PFSK-1 (cell line): ENCODE measurements around the gene CIPC.

Experiments
- POLR2AphosphoS5 ChIP-seq: IDR thresholded peaks from 2 replicates; pipeline ENCODE4 v1.6.1; 2012; ENCODE audit warnings: low read depth, mild to moderate bottlenecking, control low read depth, low read length, moderate library complexity
- SIN3A ChIP-seq: IDR thresholded peaks from 2 replicates; pipeline ENCODE4 v1.6.1; 2012; ENCODE audit warnings: mild to moderate bottlenecking, low read length, moderate library complexity, borderline replicate concordance; ENCODE audit not compliant: insufficient read depth
- TF ChIP-seq, protein P1 (sequence below), 2 experiments: IDR thresholded peaks; 2 replicates each; pipeline versions ENCODE4 v1.6.1 to v1.8.0; 2011 to 2012; ENCODE audit warnings: low read depth in 2 of 2, low read length in 2 of 2, control low read depth in 1 of 2, inconsistent platforms in 1 of 2, mild to moderate bottlenecking in 1 of 2, moderate library complexity in 1 of 2; ENCODE audit not compliant: insufficient read depth in 1 of 2

DNA sequence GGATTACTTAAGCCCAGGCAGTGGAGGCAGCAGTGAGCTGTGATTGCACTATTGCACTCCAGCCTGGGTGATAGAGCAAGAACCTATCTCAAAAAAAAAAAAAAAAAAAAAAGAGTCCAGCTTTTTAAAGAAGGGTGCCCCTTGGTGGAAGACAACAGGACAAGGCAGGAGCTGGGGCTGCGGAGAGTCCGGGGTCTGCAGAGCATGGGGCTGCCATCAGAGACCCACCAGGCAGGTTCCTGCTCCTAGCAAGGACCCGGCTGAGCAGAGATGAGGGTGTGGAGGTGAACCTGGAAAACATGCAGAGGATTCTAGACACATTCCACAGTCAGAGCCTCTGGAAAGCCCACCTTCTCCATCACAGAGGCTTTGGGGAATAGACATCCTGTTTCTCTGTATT, 21.0 kb upstream of the CIPC start:
- TF ChIP-seq SIN3A (no peak), POLR2AphosphoS5 (no peak)
- TF ChIP-seq, protein P1, sequence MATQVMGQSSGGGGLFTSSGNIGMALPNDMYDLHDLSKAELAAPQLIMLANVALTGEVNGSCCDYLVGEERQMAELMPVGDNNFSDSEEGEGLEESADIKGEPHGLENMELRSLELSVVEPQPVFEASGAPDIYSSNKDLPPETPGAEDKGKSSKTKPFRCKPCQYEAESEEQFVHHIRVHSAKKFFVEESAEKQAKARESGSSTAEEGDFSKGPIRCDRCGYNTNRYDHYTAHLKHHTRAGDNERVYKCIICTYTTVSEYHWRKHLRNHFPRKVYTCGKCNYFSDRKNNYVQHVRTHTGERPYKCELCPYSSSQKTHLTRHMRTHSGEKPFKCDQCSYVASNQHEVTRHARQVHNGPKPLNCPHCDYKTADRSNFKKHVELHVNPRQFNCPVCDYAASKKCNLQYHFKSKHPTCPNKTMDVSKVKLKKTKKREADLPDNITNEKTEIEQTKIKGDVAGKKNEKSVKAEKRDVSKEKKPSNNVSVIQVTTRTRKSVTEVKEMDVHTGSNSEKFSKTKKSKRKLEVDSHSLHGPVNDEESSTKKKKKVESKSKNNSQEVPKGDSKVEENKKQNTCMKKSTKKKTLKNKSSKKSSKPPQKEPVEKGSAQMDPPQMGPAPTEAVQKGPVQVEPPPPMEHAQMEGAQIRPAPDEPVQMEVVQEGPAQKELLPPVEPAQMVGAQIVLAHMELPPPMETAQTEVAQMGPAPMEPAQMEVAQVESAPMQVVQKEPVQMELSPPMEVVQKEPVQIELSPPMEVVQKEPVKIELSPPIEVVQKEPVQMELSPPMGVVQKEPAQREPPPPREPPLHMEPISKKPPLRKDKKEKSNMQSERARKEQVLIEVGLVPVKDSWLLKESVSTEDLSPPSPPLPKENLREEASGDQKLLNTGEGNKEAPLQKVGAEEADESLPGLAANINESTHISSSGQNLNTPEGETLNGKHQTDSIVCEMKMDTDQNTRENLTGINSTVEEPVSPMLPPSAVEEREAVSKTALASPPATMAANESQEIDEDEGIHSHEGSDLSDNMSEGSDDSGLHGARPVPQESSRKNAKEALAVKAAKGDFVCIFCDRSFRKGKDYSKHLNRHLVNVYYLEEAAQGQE (IDR thresholded peaks at IDR 0.05; ENCODE audit: insufficient read depth in 1 of 2, low read depth in 2 of 2, low read length in 2 of 2), result no peak
